Loucy (cell line): Measurements from ENCODE around the gene TMIGD2.

Source experiments
- CTCF ChIP-seq: fragments of 200-600 bp; sonication (generic); conservative IDR thresholded peaks from 2 replicates; pipeline ENCODE4 v1.5.1; 2014; ENCODE audit warnings: mild to moderate bottlenecking, antibody characterized with exemption, low read length
- EZH2phosphoT487 ChIP-seq: fragments of 200-600 bp; IDR thresholded peaks from 2 replicates; pipeline ENCODE4 v1.6.1; 2018; ENCODE audit warnings: antibody characterized with exemption, mild to moderate bottlenecking, moderate library complexity, borderline replicate concordance

GRCh38 chr19:4304538-4305256 lies 2.5 kb upstream of the TMIGD2 start, which contains the start of gene FSD1:
- TF ChIP-seq CTCF (no peak), EZH2phosphoT487 (no peak)
